Activated naive CD8-positive, alpha-beta T cell (primary cell): ENCODE results near the gene STK4.
"Not testable (repeated sequence)": the region's sequence is repeated elsewhere in the genome, so short reads cannot be mapped to it uniquely, and the experiment has no call there.

Experiments
- H3K27ac Mint-ChIP-seq: one replicate; pipeline ENCODE4 v1.8.0; 2021; ENCODE audit warnings: mixed read lengths
- H3K27me3 Mint-ChIP-seq: one replicate; pipeline ENCODE4 v1.8.0; 2021; ENCODE audit warnings: mixed read lengths
- H3K36me3 Mint-ChIP-seq: one replicate; pipeline ENCODE4 v1.8.0; 2021; ENCODE audit warnings: mixed read lengths
- H3K4me1 Mint-ChIP-seq: one replicate; pipeline ENCODE4 v1.8.0; 2021; ENCODE audit warnings: low read depth, mixed read lengths
- H3K4me3 Mint-ChIP-seq: one replicate; pipeline ENCODE4 v1.8.0; 2021; ENCODE audit warnings: mild to moderate bottlenecking, mixed read lengths
- H3K9me3 Mint-ChIP-seq: one replicate; pipeline ENCODE4 v1.8.0; 2021; ENCODE audit warnings: low read depth, mixed read lengths

STK4 gene

DNA sequence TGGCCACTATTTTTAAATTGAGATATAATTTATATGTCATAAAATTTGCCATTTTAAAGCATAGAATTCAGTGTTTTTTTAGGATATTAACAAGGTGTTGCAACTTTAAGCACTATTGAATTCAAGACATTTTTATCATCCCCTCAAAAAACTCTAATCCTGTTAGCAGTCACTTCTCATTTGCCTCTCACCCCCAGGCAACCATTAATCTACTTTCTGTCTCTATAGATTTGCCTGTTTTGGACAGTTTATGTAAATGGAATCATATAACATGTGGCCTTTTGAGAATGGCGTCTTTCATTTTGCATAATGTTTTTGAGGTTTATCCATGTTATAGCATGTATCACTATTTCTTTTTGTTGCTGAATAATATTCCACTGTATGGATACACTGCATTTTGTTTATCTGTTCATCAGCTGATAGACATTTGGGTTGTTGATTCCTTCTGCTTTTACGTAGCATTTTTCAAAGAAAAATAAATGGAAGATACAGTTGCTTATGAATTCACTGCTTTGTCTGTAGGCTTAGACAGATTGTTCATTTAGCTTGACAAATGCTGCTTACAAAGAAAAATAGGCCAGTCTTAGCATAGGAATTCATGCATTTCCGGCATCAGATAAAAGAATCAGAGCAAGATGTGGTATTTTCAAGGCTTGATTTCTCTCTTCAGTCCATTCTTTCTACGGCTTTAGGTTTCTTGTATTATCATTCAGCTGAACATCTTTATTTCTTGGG lies 52.9 kb downstream of the STK4 start:
- H3K36me3 Mint-ChIP-seq = peaks cover 10% of the 10 kb centered on the region
- peaks cover 79% of the 10 kb centered on the region for H3K4me1 Mint-ChIP-seq
- H3K9me3 Mint-ChIP-seq = no peaks in the 10 kb centered on the region
- H3K27ac Mint-ChIP-seq = peak overlapping the region; percentile 17
- no peaks in the 10 kb centered on the region for H3K27me3 Mint-ChIP-seq
- H3K4me3 Mint-ChIP-seq = no peak overlapping the region

- no peak overlapping the region for H3K4me3 Mint-ChIP-seq
- no peaks in the 10 kb centered on the region for H3K27me3 Mint-ChIP-seq
- H3K4me1 Mint-ChIP-seq = peaks cover 78% of the 10 kb centered on the region
- peak overlapping the region; percentile 17 for H3K27ac Mint-ChIP-seq
- peaks cover 10% of the 10 kb centered on the region for H3K36me3 Mint-ChIP-seq
- no peaks in the 10 kb centered on the region for H3K9me3 Mint-ChIP-seq
These were observed 53.4 kb downstream of the STK4 start for GRCh38 chr20:45019762-45020123.

DNA sequence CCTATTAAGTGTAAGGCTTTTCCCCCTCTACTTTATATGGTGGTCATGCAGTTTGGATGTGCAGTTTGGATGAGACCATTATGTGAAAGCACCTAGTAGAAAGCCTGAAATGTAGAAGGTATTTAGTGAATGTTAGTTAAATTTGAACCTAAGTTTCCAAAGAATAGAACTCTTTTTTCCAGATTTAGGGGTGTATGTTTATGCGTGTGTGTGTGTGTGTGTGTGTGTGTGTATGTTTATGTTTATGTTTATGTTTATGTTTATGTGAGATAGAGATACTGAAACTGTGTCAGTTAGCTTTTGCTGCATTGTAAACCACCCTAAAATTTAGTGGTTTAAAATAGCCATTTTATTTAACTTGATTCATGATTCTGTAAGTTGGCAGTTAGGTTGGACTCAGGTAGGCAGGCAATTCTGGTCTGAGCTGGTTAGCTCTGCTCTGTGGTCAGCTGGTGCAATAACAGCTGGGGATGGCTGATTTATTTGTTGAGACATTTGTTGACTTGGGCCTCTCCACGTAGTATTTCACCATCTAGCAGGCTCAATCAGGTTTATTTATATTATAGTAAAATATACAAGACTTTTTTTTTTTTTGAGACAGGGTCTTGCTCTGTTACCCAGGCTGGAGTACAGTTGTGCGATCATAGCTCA lies 54.0 kb downstream of the STK4 start:
- Mint-ChIP-seq H3K4me1 (peaks cover 77% of the 10 kb centered on the region), H3K36me3 (peaks cover 10% of the 10 kb centered on the region), H3K9me3 (no peaks in the 10 kb centered on the region), H3K27me3 (no peaks in the 10 kb centered on the region), H3K4me3 (no peak overlapping the region), H3K27ac (peak overlapping the region; percentile 77)

DNA sequence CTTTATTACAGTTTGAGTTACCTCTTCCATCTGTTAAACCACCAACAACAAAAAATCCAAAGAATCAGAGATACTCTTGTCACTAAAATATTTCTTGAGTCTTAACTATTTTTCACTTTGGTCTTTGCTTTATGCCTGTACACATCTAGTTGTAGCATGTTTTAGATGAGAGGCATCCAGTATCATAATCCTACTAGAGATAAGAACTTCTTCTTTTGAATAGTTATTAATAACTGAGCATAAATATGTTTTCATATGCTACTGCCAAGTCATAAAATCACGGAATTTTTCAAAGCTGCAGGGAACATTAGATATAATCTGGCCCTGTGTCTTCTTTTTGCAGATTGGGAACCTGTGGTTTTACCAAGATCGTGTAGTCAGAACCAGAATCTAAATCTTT lies 55.3 kb downstream of the STK4 start:
- H3K27me3 Mint-ChIP-seq = no peaks in the 10 kb centered on the region
- H3K4me1 Mint-ChIP-seq = peaks cover 76% of the 10 kb centered on the region

GRCh38 chr20:45023140-45023539 lies 56.8 kb downstream of the STK4 start:
- Mint-ChIP-seq H3K4me1 (peaks cover 73% of the 10 kb centered on the region), H3K27ac (peak overlapping the region; percentile 58)
- not testable (repeated sequence) for H3K4me3 Mint-ChIP-seq, H3K36me3 Mint-ChIP-seq, H3K27me3 Mint-ChIP-seq, H3K9me3 Mint-ChIP-seq

More for the DNA sequence above, 55.3 kb downstream of the STK4 start:
- Mint-ChIP-seq H3K4me3 (no peak overlapping the region), H3K27ac (peak overlapping the region; percentile 75), H3K9me3 (no peaks in the 10 kb centered on the region), H3K36me3 (peaks cover 11% of the 10 kb centered on the region)

DNA sequence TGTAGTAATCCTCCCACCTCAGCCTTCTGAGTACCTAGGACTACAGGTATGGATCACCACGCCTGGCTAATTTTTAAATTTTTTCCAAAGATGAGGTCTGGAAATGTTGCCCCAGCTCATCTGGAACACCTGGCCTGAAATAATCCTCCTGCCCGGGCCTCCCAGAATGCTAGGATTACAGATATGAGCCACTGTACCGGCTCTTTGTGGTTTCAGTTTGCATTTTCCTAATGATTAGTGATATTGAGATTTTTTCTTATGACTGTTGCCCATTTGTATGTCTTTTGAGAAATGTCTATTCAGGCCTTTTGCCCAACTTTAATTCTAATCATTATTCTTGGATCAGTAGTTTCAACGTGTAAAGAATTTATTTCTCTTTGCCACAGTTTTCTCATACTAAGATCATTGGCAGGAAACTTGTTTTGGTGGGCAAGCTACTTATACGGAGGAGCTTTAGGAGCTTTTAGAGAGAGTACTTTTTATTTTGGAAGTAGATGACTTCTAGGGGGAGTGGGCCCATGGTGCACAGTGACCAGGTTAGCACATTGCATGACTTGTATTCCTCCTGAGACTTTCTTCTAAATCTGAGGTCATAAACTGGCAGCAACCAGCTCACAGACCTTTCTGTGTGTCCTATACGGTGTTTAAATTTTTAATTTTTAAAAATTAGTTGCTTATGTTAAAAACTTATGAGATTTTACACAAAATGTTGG lies 62.3 kb downstream of the STK4 start:
- H3K4me1 Mint-ChIP-seq = peaks cover 81% of the 10 kb centered on the region
- H3K36me3 Mint-ChIP-seq = peaks cover 19% of the 10 kb centered on the region
- H3K27ac Mint-ChIP-seq = peak overlapping the region; percentile 88
- H3K9me3 Mint-ChIP-seq = no peaks in the 10 kb centered on the region
- H3K4me3 Mint-ChIP-seq = peak overlapping the region; percentile 28
- H3K27me3 Mint-ChIP-seq = no peaks in the 10 kb centered on the region

- H3K4me1 Mint-ChIP-seq = peaks cover 85% of the 10 kb centered on the region
- H3K4me3 Mint-ChIP-seq = no peak overlapping the region
- peaks cover 19% of the 10 kb centered on the region for H3K36me3 Mint-ChIP-seq
- H3K9me3 Mint-ChIP-seq = no peaks in the 10 kb centered on the region
- H3K27me3 Mint-ChIP-seq = no peaks in the 10 kb centered on the region
- peak overlapping the region; percentile 88 for H3K27ac Mint-ChIP-seq
These were observed 63.6 kb downstream of the STK4 start for GRCh38 chr20:45029884-45030283.

- H3K4me1 Mint-ChIP-seq = peaks cover 88% of the 10 kb centered on the region
- H3K9me3 Mint-ChIP-seq = no peaks in the 10 kb centered on the region
- H3K36me3 Mint-ChIP-seq = peaks cover 21% of the 10 kb centered on the region
- peak overlapping the region; percentile 82 for H3K27ac Mint-ChIP-seq
- peak overlapping the region; percentile 48 for H3K4me3 Mint-ChIP-seq
- H3K27me3 Mint-ChIP-seq = no peaks in the 10 kb centered on the region
These were observed 66.0 kb downstream of the STK4 start for GRCh38 chr20:45032276-45032675.

DNA sequence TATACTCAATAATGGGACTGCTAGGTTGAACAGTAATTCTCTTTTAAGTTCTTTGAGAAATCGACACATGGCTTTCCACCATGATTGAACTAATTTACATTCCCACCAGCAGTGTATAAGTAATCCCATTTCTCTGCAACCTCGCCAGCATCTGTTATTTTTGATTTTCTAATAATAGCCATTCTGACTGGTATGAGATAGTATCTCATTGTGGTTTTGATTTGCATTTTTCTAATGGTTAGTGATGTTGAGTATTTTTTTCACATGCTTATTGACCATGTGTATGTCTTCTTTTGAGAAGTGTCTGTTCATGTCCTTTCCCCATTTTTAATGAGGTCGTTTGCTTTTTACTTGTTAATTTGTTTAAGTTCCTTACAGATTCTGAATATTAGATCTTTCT lies 66.5 kb downstream of the STK4 start:
- Mint-ChIP-seq H3K4me1 (peaks cover 89% of the 10 kb centered on the region), H3K27me3 (no peaks in the 10 kb centered on the region), H3K9me3 (no peaks in the 10 kb centered on the region), H3K36me3 (peaks cover 19% of the 10 kb centered on the region), H3K27ac (peak overlapping the region; percentile 82), H3K4me3 (peak overlapping the region; percentile 48)

GRCh38 chr20:45034436-45034835 lies 68.1 kb downstream of the STK4 start:
- H3K36me3 Mint-ChIP-seq = peaks cover 16% of the 10 kb centered on the region

DNA sequence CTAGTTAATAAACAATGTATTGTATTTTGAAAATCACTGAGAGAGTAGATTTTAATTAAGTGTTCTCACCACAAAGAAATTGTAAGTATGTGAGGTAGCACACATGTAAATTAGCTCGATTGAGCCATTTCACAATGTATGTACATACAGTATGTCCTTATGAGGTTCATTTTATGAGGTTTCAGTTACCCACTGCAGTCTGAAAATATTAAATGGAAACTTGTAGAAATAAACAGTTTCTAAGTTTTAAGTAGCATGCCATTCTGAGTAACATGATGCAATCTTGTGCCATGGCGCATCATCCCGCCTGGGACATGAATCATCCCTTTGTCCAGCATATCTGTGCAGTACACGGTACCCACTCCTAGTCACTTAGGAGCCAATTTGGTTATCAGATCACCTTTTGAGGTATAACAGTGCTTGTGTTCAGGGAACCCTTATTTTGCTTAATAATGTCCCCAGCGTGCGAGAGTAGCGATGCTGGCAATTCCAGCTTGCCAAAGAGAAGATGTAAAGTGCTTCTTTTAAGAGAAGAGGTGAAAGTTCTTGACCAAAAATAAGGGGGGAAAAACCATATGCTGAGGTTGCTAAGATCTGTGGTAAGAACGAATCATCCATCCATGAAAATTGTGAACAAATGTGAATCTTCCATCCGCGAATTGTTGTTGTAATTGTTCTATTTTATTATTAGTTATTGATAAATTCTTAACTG lies 69.9 kb downstream of the STK4 start:
- Mint-ChIP-seq H3K9me3 (no peaks in the 10 kb centered on the region), H3K4me1 (peaks cover 86% of the 10 kb centered on the region), H3K27ac (peak overlapping the region; percentile 88), H3K36me3 (peaks cover 14% of the 10 kb centered on the region), H3K4me3 (peak overlapping the region; percentile 17), H3K27me3 (no peaks in the 10 kb centered on the region)

More at GRCh38 chr20:45034436-45034835, 68.1 kb downstream of the STK4 start:
- Mint-ChIP-seq H3K9me3 (no peaks in the 10 kb centered on the region), H3K27me3 (no peaks in the 10 kb centered on the region), H3K4me1 (peaks cover 87% of the 10 kb centered on the region), H3K27ac (peak overlapping the region; percentile 83), H3K4me3 (peak overlapping the region; percentile 55)

DNA sequence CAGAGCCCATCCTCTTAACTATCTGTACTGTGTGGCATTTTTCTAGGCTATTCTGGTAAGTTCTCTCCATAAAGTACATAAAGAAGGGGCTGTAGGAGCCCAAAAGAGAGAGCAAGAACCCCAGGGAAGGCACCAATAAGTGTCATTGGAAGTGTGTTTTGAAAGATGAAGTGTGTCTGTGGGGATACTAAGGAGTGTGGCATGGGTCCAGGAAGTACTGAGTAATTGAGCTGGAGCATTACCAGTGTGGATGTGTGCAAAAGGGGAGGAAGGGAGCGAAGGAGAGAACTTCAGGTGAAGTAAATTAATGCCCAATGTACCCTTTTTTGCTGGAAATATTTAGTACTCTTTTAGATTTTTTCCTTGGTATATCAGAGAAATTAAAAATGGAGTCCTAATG lies 70.7 kb downstream of the STK4 start:
- Mint-ChIP-seq H3K27me3 (no peaks in the 10 kb centered on the region), H3K4me3 (no peak overlapping the region), H3K27ac (peak overlapping the region; percentile 88), H3K4me1 (peaks cover 88% of the 10 kb centered on the region), H3K9me3 (no peaks in the 10 kb centered on the region), H3K36me3 (peaks cover 12% of the 10 kb centered on the region)

- H3K27me3 Mint-ChIP-seq = no peaks in the 10 kb centered on the region
These were observed 71.3 kb downstream of the STK4 start for GRCh38 chr20:45037635-45038034.

DNA sequence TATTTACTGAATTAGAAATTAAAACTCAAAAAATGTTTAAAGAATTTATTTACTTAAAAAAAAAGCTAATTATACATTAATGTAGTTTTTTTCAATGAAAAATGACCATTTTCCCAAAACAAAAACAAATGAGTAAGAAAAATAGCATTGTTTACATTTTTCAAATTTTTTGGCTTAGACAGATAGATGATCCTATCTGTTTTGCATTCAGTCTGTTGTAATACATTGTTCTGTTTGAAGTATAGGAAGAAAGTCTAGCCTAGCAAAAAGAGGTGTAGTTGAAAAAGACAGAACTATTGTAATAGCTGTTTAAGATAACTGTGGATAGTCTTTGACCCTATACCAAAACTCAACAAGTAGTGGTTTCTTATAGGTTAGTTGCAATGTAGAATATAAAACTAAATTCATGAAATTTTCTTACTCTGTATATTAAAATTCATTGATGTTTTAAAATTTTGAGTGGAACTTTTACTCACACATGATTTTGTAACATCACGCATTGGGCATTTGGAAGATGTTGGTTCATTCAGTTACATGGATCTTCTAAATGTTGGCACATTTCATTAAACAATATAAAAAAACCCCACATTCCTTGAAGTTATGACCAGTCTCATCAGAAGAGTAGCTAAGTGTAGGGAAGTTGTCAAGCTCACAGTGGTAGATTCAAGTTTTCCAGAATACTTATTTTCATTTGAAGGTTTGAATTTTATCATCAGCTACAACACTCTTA lies 72.6 kb downstream of the STK4 start:
- Mint-ChIP-seq H3K4me1 (peaks cover 87% of the 10 kb centered on the region), H3K27ac (peak overlapping the region; percentile 84), H3K9me3 (no peaks in the 10 kb centered on the region), H3K36me3 (peaks cover 14% of the 10 kb centered on the region), H3K27me3 (no peaks in the 10 kb centered on the region), H3K4me3 (peak overlapping the region; percentile 17)

More at GRCh38 chr20:45037635-45038034, 71.3 kb downstream of the STK4 start:
- Mint-ChIP-seq H3K4me1 (peaks cover 88% of the 10 kb centered on the region), H3K27ac (peak overlapping the region; percentile 88), H3K4me3 (no peak overlapping the region), H3K9me3 (no peaks in the 10 kb centered on the region), H3K36me3 (peaks cover 11% of the 10 kb centered on the region)
